ENCODE results near the gene GFPT2. TPM values are rescaled to one million over a fixed set of nuclear protein-coding genes. Genes with fewer than 3 reads are reported as not detected.

Gene GFPT2
- total and polyA plus RNA-seq, 2 of the 8 experiments (the other 6 are each of a cell fraction or from before 2014, with no cell fraction given): 83.7 to 143 TPM

- Histone ChIP-seq H2AK5ac (ENCODE audit: low read depth, low read length) (no peak overlapping the region), H4K91ac (replicated peaks; ENCODE audit: insufficient read length, low read length) (no peak overlapping the region), H3K79me1 (ENCODE audit: low read depth, low read length) (no peaks in the 10 kb centered on the region), H2AFZ (ENCODE audit: low read length) (no peak overlapping the region), H3K4ac (replicated peaks; ENCODE audit: insufficient read length, low read depth, low read length) (no peak overlapping the region), H4K20me1 (replicated peaks in 1 of 2; ENCODE audit: control insufficient read depth in 1 of 2, insufficient read depth in 2 of 2, low read length in 2 of 2) (no peaks in the 10 kb centered on the region), H3K27me3 (replicated peaks in 1 of 4; ENCODE audit: control insufficient read depth in 3 of 4, extremely low read depth in 1 of 4, insufficient read depth in 3 of 4, low read length in 3 of 4) (no peaks in the 10 kb centered on the region; a peak in 1 of 7 replicates), H3K36me3 (ENCODE audit: control insufficient read depth in 2 of 4, insufficient read depth in 4 of 4, low read length in 3 of 4) (no peaks in the 10 kb centered on the region), H3K18ac (ENCODE audit: extremely low read depth, low read length) (no peak overlapping the region), H3K23ac (ENCODE audit: insufficient read length) (no peak overlapping the region), H3K79me2 (ENCODE audit: control insufficient read depth in 1 of 2, insufficient read depth in 2 of 2, low read length in 2 of 2) (no peaks in the 10 kb centered on the region), H3K14ac (ENCODE audit: insufficient read length) (no peak overlapping the region), H4K5ac (ENCODE audit: insufficient read length, low read depth, low read length) (no peak overlapping the region), H2BK120ac (replicated peaks; ENCODE audit: low read depth, low read length) (no peak overlapping the region), H3K4me3 (ENCODE audit: extremely low read depth in 1 of 4, insufficient read depth in 2 of 4, low read depth in 3 of 4, low read length in 4 of 4) (no peak overlapping the region), H3K9ac (replicated peaks in 1 of 4; ENCODE audit: extremely low read depth in 1 of 4, low read depth in 3 of 4, low read length in 3 of 4) (no peak overlapping the region), H3K4me1 (replicated peaks in 1 of 4; ENCODE audit: control insufficient read depth in 3 of 4, insufficient read depth in 4 of 4, low read length in 3 of 4) (no peaks in the 10 kb centered on the region), H2BK5ac (ENCODE audit: low read depth, low read length) (no peak overlapping the region), H3K27ac (ENCODE audit: low read depth, low read length) (no peak overlapping the region), H2BK20ac (ENCODE audit: low read length) (no peak overlapping the region), H3K4me2 (ENCODE audit: insufficient read depth in 1 of 2, low read depth in 2 of 2, low read length in 2 of 2) (no peak overlapping the region), H3K56ac (replicated peaks; ENCODE audit: insufficient read length, low read depth, low read length) (no peak overlapping the region), H3K9me3 (ENCODE audit: insufficient read depth in 2 of 2, low read depth in 1 of 2, low read length in 1 of 2) (no peaks in the 10 kb centered on the region), H4K8ac (ENCODE audit: extremely low read depth, insufficient read depth, low read length) (no peak overlapping the region; the same call in 1 of the 2 replicates), H2BK15ac (ENCODE audit: low read length) (peak overlapping the region; percentile 72; the same call in 1 of the 2 replicates), H3K23me2 (ENCODE audit: low read depth, low read length) (no peaks in the 10 kb centered on the region), H2BK12ac (ENCODE audit: low read depth, low read length) (peak overlapping the region; percentile 60; the same call in 1 of the 2 replicates)
- FAIRE-seq (no peak), DNase-seq (ENCODE audit: low read depth in 1 of 2, low spot score in 2 of 2) (no peak)
- ChIA-PET POLR2A (ENCODE audit: partially characterized antibody) (interaction anchor here (0.7 to 1.4 kb wide), 4 partner anchors 15 to 41 kb away, joined by 3 to 4 read pairs (median 3); no protein-coding TSS in a partner anchor), CTCF (ENCODE audit: partially characterized antibody) (interaction anchor here (0.6 to 2.3 kb wide), 22 partner anchors 9 to 247 kb away, joined by 3 to 15 read pairs (median 5); no protein-coding TSS in a partner anchor)
- WGBS, 2 experiments (ENCODE audit: extremely low coverage in 1 of 2, insufficient coverage in 1 of 2, insufficient read length in 1 of 2, insufficient replicate concordance in 2 of 2, low coverage in 1 of 2, low lambda C conversion rate in 2 of 2, missing lambda C conversion rate in 1 of 2): 70% methylated on average over 5 of the region's 5 CpGs; no CpG with 5 or more reads in 1 of the 2 experiments
- TF ChIP-seq MAFK (IDR thresholded peaks at IDR 0.05; ENCODE audit: low read depth, low read length): no peak
- no peak for TF ChIP-seq TAF1 (IDR thresholded peaks at IDR 0.05; ENCODE audit: low read depth, low read length)
These were observed 18.8 kb upstream of the GFPT2 start for GRCh38 chr5:180371949-180372348.

All from H1 (cell line).